SK-N-SH (cell line): ENCODE data around the gene XYLT2.

ENCODE experiments used
- CHD2 ChIP-seq: fragments of 150-350 bp; IDR thresholded peaks from 2 replicates; pipeline ENCODE4 v1.6.1; 2018; ENCODE audit warnings: low read length; ENCODE audit not compliant: partially characterized antibody
- CTCF ChIP-seq: fragments of 200-600 bp; sonication (generic); IDR thresholded peaks from 2 replicates; pipeline ENCODE4 v1.6.1; 2017; ENCODE audit warnings: antibody characterized with exemption, mild to moderate bottlenecking, moderate library complexity
- EZH2phosphoT487 ChIP-seq: fragments of 200-600 bp; sonication (generic); IDR thresholded peaks from 2 replicates; pipeline ENCODE4 v1.6.1; 2017; ENCODE audit warnings: low read depth, mixed run types, mild to moderate bottlenecking, antibody characterized with exemption, moderate library complexity, borderline replicate concordance
- GABPA ChIP-seq: IDR thresholded peaks from 2 replicates; pipeline ENCODE4 v1.4.0; 2012; ENCODE audit warnings: low read depth, mild to moderate bottlenecking
- JUND ChIP-seq: IDR thresholded peaks from 2 replicates; pipeline ENCODE4 v1.4.0; 2012
- POLR2AphosphoS5 ChIP-seq: IDR thresholded peaks from 2 replicates; pipeline ENCODE4 v1.6.1; 2012; ENCODE audit warnings: low read depth, low read length
- YY1 ChIP-seq: IDR thresholded peaks from 2 replicates; pipeline ENCODE4 v1.4.0; 2012; ENCODE audit warnings: low read depth, mild to moderate bottlenecking

DNA sequence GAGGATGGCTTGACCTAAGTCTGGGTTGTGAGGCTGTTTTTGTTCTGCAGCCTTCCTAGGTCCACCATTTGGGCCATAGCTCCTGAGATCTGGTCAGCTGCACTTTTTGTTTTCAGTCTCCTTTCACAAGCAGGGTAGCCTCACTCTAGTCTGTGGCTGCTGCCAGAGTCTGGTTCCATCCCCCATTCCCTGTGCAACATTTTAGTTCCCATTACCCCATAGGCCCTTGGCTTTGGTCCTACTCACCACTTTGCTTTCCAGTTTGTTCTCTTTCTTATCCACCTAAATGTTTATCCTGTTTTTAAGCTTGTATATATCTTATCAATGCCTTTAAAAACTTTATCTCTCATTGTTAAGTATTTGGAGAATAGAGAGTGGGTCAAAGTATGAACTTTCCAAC, 6.5 kb upstream of the XYLT2 start:
- TF ChIP-seq EZH2phosphoT487 (no peak), CHD2 (no peak), CTCF (no peak), GABPA (no peak), JUND (no peak), YY1 (no peak), POLR2AphosphoS5 (no peak)
